ENCODE results near the gene NXPH1. TPM values are rescaled to one million over a fixed set of nuclear protein-coding genes. Genes with fewer than 3 reads are reported as not detected.

NXPH1 gene
- total RNA-seq, 1 donor from 2014 or later: 3.8 TPM

- Mint-ChIP-seq H3K36me3 (ENCODE audit: unreplicated experiment) (peaks cover 4% of the 10 kb centered on the region), H3K9me3 (ENCODE audit: unreplicated experiment) (peaks cover 2% of the 10 kb centered on the region), H3K4me3 (ENCODE audit: unreplicated experiment) (no peak overlapping the region), H3K27ac (ENCODE audit: unreplicated experiment) (no peak overlapping the region), H3K27me3 (ENCODE audit: unreplicated experiment) (no peaks in the 10 kb centered on the region), H3K4me1 (ENCODE audit: low read depth, unreplicated experiment) (peaks cover 7% of the 10 kb centered on the region)
- no peak for DNase-seq
- TF ChIP-seq CTCF (IDR thresholded peaks at IDR 0.05; ENCODE audit: partially characterized antibody, unreplicated experiment): no peak
These were observed 58.4 kb downstream of the NXPH1 start for GRCh38 chr7:8491544-8492489.

- DNase-seq: no peak
- peaks cover 3% of the 10 kb centered on the region for H3K4me1 Mint-ChIP-seq (ENCODE audit: low read depth, unreplicated experiment)
- TF ChIP-seq CTCF (IDR thresholded peaks at IDR 0.05; ENCODE audit: partially characterized antibody, unreplicated experiment): no peak
- H3K9me3 Mint-ChIP-seq (ENCODE audit: unreplicated experiment): peaks cover 4% of the 10 kb centered on the region
- H3K27me3 Mint-ChIP-seq (ENCODE audit: unreplicated experiment): no peaks in the 10 kb centered on the region
- no peak overlapping the region for H3K4me3 Mint-ChIP-seq (ENCODE audit: unreplicated experiment)
- H3K27ac Mint-ChIP-seq (ENCODE audit: unreplicated experiment): no peak overlapping the region
- H3K36me3 Mint-ChIP-seq (ENCODE audit: unreplicated experiment): no peaks in the 10 kb centered on the region
These were observed 65.7 kb downstream of the NXPH1 start for GRCh38 chr7:8499128-8499527.

- no peak for TF ChIP-seq CTCF (IDR thresholded peaks at IDR 0.05; ENCODE audit: partially characterized antibody, unreplicated experiment)
- H3K27ac Mint-ChIP-seq (ENCODE audit: unreplicated experiment): no peak overlapping the region
- DNase-seq: no peak
- H3K4me3 Mint-ChIP-seq (ENCODE audit: unreplicated experiment): no peak overlapping the region
- no peaks in the 10 kb centered on the region for H3K27me3 Mint-ChIP-seq (ENCODE audit: unreplicated experiment)
- no peaks in the 10 kb centered on the region for H3K36me3 Mint-ChIP-seq (ENCODE audit: unreplicated experiment)
- peaks cover 4% of the 10 kb centered on the region for H3K9me3 Mint-ChIP-seq (ENCODE audit: unreplicated experiment)
- peaks cover 3% of the 10 kb centered on the region for H3K4me1 Mint-ChIP-seq (ENCODE audit: low read depth, unreplicated experiment)
These were observed 66.9 kb downstream of the NXPH1 start for GRCh38 chr7:8500286-8500685.

GRCh38 chr7:8507566-8507965, 74.2 kb downstream of the NXPH1 start:
- Mint-ChIP-seq H3K9me3 (ENCODE audit: unreplicated experiment) (peaks cover 2% of the 10 kb centered on the region), H3K4me3 (ENCODE audit: unreplicated experiment) (no peak overlapping the region), H3K27me3 (ENCODE audit: unreplicated experiment) (peaks cover 3% of the 10 kb centered on the region), H3K4me1 (ENCODE audit: low read depth, unreplicated experiment) (peaks cover 40% of the 10 kb centered on the region), H3K27ac (ENCODE audit: unreplicated experiment) (peak overlapping the region; percentile 75), H3K36me3 (ENCODE audit: unreplicated experiment) (no peaks in the 10 kb centered on the region)
- no peak for TF ChIP-seq CTCF (IDR thresholded peaks at IDR 0.05; ENCODE audit: partially characterized antibody, unreplicated experiment)
- no peak for DNase-seq

- Mint-ChIP-seq H3K9me3 (ENCODE audit: unreplicated experiment) (peaks cover 2% of the 10 kb centered on the region), H3K27ac (ENCODE audit: unreplicated experiment) (no peak overlapping the region), H3K4me1 (ENCODE audit: low read depth, unreplicated experiment) (peaks cover 40% of the 10 kb centered on the region), H3K36me3 (ENCODE audit: unreplicated experiment) (no peaks in the 10 kb centered on the region), H3K27me3 (ENCODE audit: unreplicated experiment) (peaks cover 3% of the 10 kb centered on the region), H3K4me3 (ENCODE audit: unreplicated experiment) (no peak overlapping the region)
- no peak for TF ChIP-seq CTCF (IDR thresholded peaks at IDR 0.05; ENCODE audit: partially characterized antibody, unreplicated experiment)
- no peak for DNase-seq
These were observed 76.2 kb downstream of the NXPH1 start for GRCh38 chr7:8509621-8510020.

All from glutamatergic neuron (in vitro differentiated cells).